Stimulated activated CD8-positive, alpha-beta memory T cell treated with anti-CD3 and anti-CD28 coated beads, Interleukin-15, amount 100 ng/mL, for 48 hours (primary cell): ENCODE data around the gene PCNX2.

Source experiments
- DNase-seq, 2 donors: peaks; one replicate each; pipeline ENCODE4 v3.0.0-alpha.2; 2020; ENCODE audit warnings: low read depth in 2 of 2

The PCNX2 gene

GRCh38 chr1:232984577-232985425 is 310.7 kb downstream of the PCNX2 start:
- no peak for DNase-seq

GRCh38 chr1:232983817-232984567 is 311.5 kb downstream of the PCNX2 start:
- no peak for DNase-seq

GRCh38 chr1:232983375-232983774 is 312.1 kb downstream of the PCNX2 start:
- DNase-seq: no peak

GRCh38 chr1:232982238-232982944 is 313.1 kb downstream of the PCNX2 start:
- no peak for DNase-seq

- DNase-seq: no peak
Measured at GRCh38 chr1:232980986-232981560, 314.5 kb downstream of the PCNX2 start.

GRCh38 chr1:232980355-232980978 is 315.1 kb downstream of the PCNX2 start:
- DNase-seq: no peak

- no peak for DNase-seq
Measured at GRCh38 chr1:232979558-232979957, 316.0 kb downstream of the PCNX2 start.

GRCh38 chr1:232978815-232979214 is 316.7 kb downstream of the PCNX2 start:
- no peak for DNase-seq

- DNase-seq: no peak
Measured at GRCh38 chr1:232978091-232978634, 317.4 kb downstream of the PCNX2 start.

GRCh38 chr1:232974971-232975370 is 320.6 kb downstream of the PCNX2 start:
- DNase-seq: no peak

GRCh38 chr1:232973652-232974611 is 321.6 kb downstream of the PCNX2 start:
- DNase-seq: no peak

GRCh38 chr1:232970508-232970907 is 325.0 kb downstream of the PCNX2 start:
- DNase-seq: no peak

GRCh38 chr1:232969799-232970198 is 325.7 kb downstream of the PCNX2 start:
- DNase-seq: no peak

- no peak for DNase-seq
Measured at GRCh38 chr1:232968965-232969364, 326.6 kb downstream of the PCNX2 start.

GRCh38 chr1:232968391-232968790 is 327.1 kb downstream of the PCNX2 start:
- DNase-seq: no peak

- no peak for DNase-seq
Measured at GRCh38 chr1:232966663-232967062, 328.9 kb downstream of the PCNX2 start.

- DNase-seq: no peak
Measured at GRCh38 chr1:232965912-232966217, 329.7 kb downstream of the PCNX2 start.

GRCh38 chr1:232965124-232965911 is 330.2 kb downstream of the PCNX2 start:
- no peak for DNase-seq

GRCh38 chr1:232964601-232965000 is 330.9 kb downstream of the PCNX2 start:
- DNase-seq: no peak
